Spleen (tissue), 7 donors: ENCODE measurements around the gene BCL7A.

Source experiments
- POLR2A ChIP-seq, 3 donors: fragments of 450-650 bp; IDR thresholded peaks; one replicate each; pipeline ENCODE4 v1.5.1; 2017; ENCODE audit warnings: antibody characterized with exemption in 3 of 3, mild to moderate bottlenecking in 1 of 3
- POLR2AphosphoS5 ChIP-seq, 3 donors: sonication (generic); formaldehyde crosslinking; IDR thresholded peaks; one replicate each; pipeline ENCODE4 v1.5.1; 2017; ENCODE audit warnings: antibody characterized with exemption in 3 of 3
- TF ChIP-seq, protein P1 (sequence below), 11 experiments: fragments of 200-600 bp in 7 of 11; fragments of 450-650 bp in 4 of 11; sonication (generic) in 4 of 11; IDR thresholded peaks in 8 of 11; conservative IDR thresholded peaks in 3 of 11; 1 replicate in 7 of 11; 2 replicates in 4 of 11; pipeline versions ENCODE4 v1.4.0 to v1.8.0; 2016 to 2021; ENCODE audit warnings: antibody characterized with exemption in 11 of 11, inconsistent platforms in 4 of 11, mild to moderate bottlenecking in 1 of 11
- donor health status: DM: no; HTN: no; CAD: no; lungs with moderate emphysema.
- donor health status: DM: no; HTN: no; CAD: no.
- donor health status: DM: no; HTN: no; CAD: no.

DNA sequence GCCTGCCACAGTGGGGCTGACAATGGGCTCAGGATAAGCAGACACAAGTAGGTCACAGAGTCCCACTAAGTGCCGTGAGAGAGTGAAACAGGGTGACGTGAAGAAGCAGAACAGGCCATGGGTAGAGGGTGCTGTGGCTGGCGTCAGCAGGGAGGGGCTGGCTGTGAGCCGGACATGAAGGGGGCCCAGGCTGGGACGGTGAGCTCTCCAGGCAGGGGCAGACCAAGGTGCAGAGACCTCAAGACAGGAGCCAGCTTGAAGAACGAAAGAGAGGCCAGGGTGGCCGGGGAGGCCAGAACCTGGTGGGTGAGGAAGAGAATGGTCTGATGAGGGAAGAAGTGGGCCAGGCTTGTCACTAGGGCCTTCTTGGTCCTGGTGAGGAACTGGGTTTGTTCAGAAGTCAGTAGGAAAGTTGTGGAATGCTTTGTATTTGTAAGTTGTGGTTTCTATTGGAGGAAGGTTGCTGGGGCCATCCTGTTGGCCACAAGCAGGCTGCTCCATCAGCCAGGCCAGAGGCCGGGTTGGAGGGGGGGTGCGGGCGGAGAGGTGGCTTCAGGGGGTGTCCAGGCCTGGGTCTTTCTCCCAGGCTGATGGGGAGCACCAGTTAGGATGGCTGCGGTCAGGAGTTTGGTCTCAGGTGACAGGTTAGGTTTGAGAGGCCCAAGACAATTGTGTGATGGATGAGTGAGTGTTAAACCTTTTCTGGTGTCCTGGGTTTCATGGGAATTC, 35.5 kb downstream of the BCL7A start:
- TF ChIP-seq, protein P1, sequence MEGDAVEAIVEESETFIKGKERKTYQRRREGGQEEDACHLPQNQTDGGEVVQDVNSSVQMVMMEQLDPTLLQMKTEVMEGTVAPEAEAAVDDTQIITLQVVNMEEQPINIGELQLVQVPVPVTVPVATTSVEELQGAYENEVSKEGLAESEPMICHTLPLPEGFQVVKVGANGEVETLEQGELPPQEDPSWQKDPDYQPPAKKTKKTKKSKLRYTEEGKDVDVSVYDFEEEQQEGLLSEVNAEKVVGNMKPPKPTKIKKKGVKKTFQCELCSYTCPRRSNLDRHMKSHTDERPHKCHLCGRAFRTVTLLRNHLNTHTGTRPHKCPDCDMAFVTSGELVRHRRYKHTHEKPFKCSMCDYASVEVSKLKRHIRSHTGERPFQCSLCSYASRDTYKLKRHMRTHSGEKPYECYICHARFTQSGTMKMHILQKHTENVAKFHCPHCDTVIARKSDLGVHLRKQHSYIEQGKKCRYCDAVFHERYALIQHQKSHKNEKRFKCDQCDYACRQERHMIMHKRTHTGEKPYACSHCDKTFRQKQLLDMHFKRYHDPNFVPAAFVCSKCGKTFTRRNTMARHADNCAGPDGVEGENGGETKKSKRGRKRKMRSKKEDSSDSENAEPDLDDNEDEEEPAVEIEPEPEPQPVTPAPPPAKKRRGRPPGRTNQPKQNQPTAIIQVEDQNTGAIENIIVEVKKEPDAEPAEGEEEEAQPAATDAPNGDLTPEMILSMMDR (IDR thresholded peaks at IDR 0.05 in 8 of 11, conservative IDR thresholded peaks at IDR 0.05 in 3 of 11) = no peak
- no peak for TF ChIP-seq POLR2A (IDR thresholded peaks at IDR 0.05)
- no peak for TF ChIP-seq POLR2AphosphoS5 (IDR thresholded peaks at IDR 0.05)
